K562 (cell line): Measurements from ENCODE around the gene FBXL2. TPM values are rescaled to one million over a fixed set of nuclear protein-coding genes. Genes with fewer than 3 reads are reported as not detected.

Experiments used
- CBFB ChIP-seq: sonication (generic); formaldehyde crosslinking; IDR thresholded peaks from 2 replicates; pipeline ENCODE4 v1.4.0; 2020; ENCODE audit warnings: mild to moderate bottlenecking, missing genetic modification reagents
- CBX3 ChIP-seq, 2 experiments: IDR thresholded peaks; 1 replicate in 1 of 2; 2 replicates in 1 of 2; pipeline ENCODE4 v1.6.1; 2012; ENCODE audit warnings: inconsistent platforms in 2 of 2, low read length in 2 of 2, borderline replicate concordance in 1 of 2, control low read depth in 1 of 2
- CTBP1 ChIP-seq: fragments of 450-650 bp; IDR thresholded peaks from 2 replicates; pipeline ENCODE4 v1.6.1; 2016; ENCODE audit warnings: borderline replicate concordance
- ETS1 ChIP-seq: conservative IDR thresholded peaks from 2 replicates; pipeline ENCODE4 v1.6.1; 2011; ENCODE audit warnings: low read depth, mild to moderate bottlenecking, low read length; ENCODE audit not compliant: control insufficient read depth
- EWSR1 ChIP-seq: fragments of 450-650 bp; IDR thresholded peaks from 2 replicates; pipeline ENCODE4 v1.6.1; 2018; ENCODE audit warnings: borderline replicate concordance, mild to moderate bottlenecking, low read depth, moderate library complexity; ENCODE audit not compliant: partially characterized antibody
- FOXJ3 ChIP-seq: sonication (generic); formaldehyde crosslinking; IDR thresholded peaks from 2 replicates; pipeline ENCODE4 v1.4.0; 2020; ENCODE audit warnings: mild to moderate bottlenecking, missing genetic modification reagents
- HLTF ChIP-seq: fragments of 450-650 bp; IDR thresholded peaks from 2 replicates; pipeline ENCODE4 v1.6.1; 2016
- HOXB6 ChIP-seq: fragments of 250-450 bp; sonication (Bioruptor Pico); IDR thresholded peaks from 2 replicates; pipeline ENCODE4 v1.5.1; 2022; ENCODE audit warnings: mild to moderate bottlenecking, borderline replicate concordance
- NBN ChIP-seq: fragments of 450-650 bp; IDR thresholded peaks from 2 replicates; pipeline ENCODE4 v1.6.1; 2016; ENCODE audit warnings: low read depth, mild to moderate bottlenecking
- NFIC ChIP-seq: fragments of 450-650 bp; IDR thresholded peaks from 2 replicates; pipeline ENCODE4 v1.6.1; 2017; ENCODE audit warnings: mild to moderate bottlenecking, inconsistent platforms
- PATZ1 ChIP-seq: fragments of 250-450 bp; sonication (Bioruptor Pico); IDR thresholded peaks from 2 replicates; pipeline ENCODE4 v1.5.0; 2020; ENCODE audit warnings: mild to moderate bottlenecking, borderline replicate concordance
- PHF8 ChIP-seq: fragments of 200-600 bp; sonication (generic); IDR thresholded peaks from 2 replicates; pipeline ENCODE4 v1.6.1; 2012; ENCODE audit warnings: mixed run types, mild to moderate bottlenecking, inconsistent platforms, low read length, moderate library complexity, borderline replicate concordance
- RBM15 ChIP-seq: fragments of 200-400 bp; formaldehyde crosslinking; IDR thresholded peaks from 2 replicates; pipeline ENCODE4 v1.6.1; 2018; ENCODE audit warnings: mild to moderate bottlenecking, low read length, moderate library complexity; ENCODE audit not compliant: insufficient read depth
- SMAD4 ChIP-seq: fragments of 250-450 bp; sonication (Bioruptor Pico); conservative IDR thresholded peaks from 2 replicates; pipeline ENCODE4 v1.8.0; 2021; ENCODE audit warnings: inconsistent platforms, mild to moderate bottlenecking, moderate library complexity
- TFAM ChIP-seq: fragments of 250-450 bp; sonication (Bioruptor Pico); conservative IDR thresholded peaks from 2 replicates; pipeline ENCODE4 v1.5.0; 2021; ENCODE audit warnings: mild to moderate bottlenecking, moderate library complexity
- TFE3 ChIP-seq: fragments of 450-650 bp; formaldehyde crosslinking; IDR thresholded peaks from 2 replicates; pipeline ENCODE4 v1.4.0; 2020; ENCODE audit warnings: mild to moderate bottlenecking, mixed read lengths
- THAP12 ChIP-seq: fragments of 250-450 bp; sonication (Bioruptor Pico); IDR thresholded peaks from 2 replicates; pipeline ENCODE4 v1.9.0; 2021; ENCODE audit warnings: mild to moderate bottlenecking, inconsistent platforms
- ZBTB1 ChIP-seq: sonication (generic); formaldehyde crosslinking; IDR thresholded peaks from 2 replicates; pipeline ENCODE4 v1.8.1; 2023; ENCODE audit warnings: missing genetic modification reagents, low read depth, mild to moderate bottlenecking, borderline replicate concordance
- ZNF184 ChIP-seq: sonication (generic); formaldehyde crosslinking; IDR thresholded peaks from 2 replicates; pipeline ENCODE4 v1.5.0; 2020; ENCODE audit warnings: missing genetic modification reagents
- ZNF212 ChIP-seq: fragments of 450-650 bp; formaldehyde crosslinking; IDR thresholded peaks from 2 replicates; pipeline ENCODE4 v1.4.0; 2020; ENCODE audit warnings: mild to moderate bottlenecking
- ZNF444 ChIP-seq: fragments of 250-450 bp; sonication (Bioruptor Pico); IDR thresholded peaks from 2 replicates; pipeline ENCODE4 v1.4.0; 2020; ENCODE audit warnings: mild to moderate bottlenecking, moderate library complexity
- ZNF699 ChIP-seq: fragments of 250-450 bp; sonication (Bioruptor Pico); IDR thresholded peaks from 2 replicates; pipeline ENCODE4 v1.8.0; 2021; ENCODE audit warnings: mild to moderate bottlenecking, moderate library complexity; ENCODE audit not compliant: insufficient replicate concordance
- polyA plus RNA-seq, 8 experiments: library from polyadenylated mRNA; depleted of rRNA in 4 of 8; stranded (reverse) in 5 of 8; unstranded in 3 of 8; fragments of >200 nt; fragmentation: Nextera tagmentation in 2 of 8; fragmentation: Illumina TruSeq in 1 of 8; extraction: Ambion mirVana in 2 of 8; extraction: Trizol in 1 of 8; gene quantifications; 2 replicates each; pipeline versions ENCODE4 v1.2.1 to v1.2.3, GENCODE V29; 2011 to 2014; ENCODE audit warnings: inconsistent platforms in 1 of 8, missing spikeins in 1 of 8
- total RNA-seq, 7 experiments: library from RNA; depleted of rRNA in 6 of 7; stranded (reverse); fragments of >200 nt in 6 of 7; fragmentation: Illumina TruSeq in 2 of 7; extraction: Trizol in 2 of 7; gene quantifications; 2 replicates each; pipeline versions ENCODE4 v1.2.1 to v1.2.3, GENCODE V29; 2011 to 2021; ENCODE audit warnings: low replicate concordance in 1 of 7

Gene FBXL2
- total and polyA plus RNA-seq, 9 of the 15 experiments (the other 6 are each of a cell fraction or from before 2014, with no cell fraction given) = 1.3 to 6.9 (median 1.9) TPM

GRCh38 chr3:33385423-33385822, 108.2 kb downstream of the FBXL2 start (continued):
- TF ChIP-seq SMAD4 = peak; percentile 55
- TF ChIP-seq HLTF = no peak
- TF ChIP-seq PHF8 = no peak
- no peak for TF ChIP-seq CBFB
- TF ChIP-seq NFIC = no peak
- no peak for TF ChIP-seq FOXJ3 (CRISPR knock-in tag)
- TF ChIP-seq ZNF212 (CRISPR knock-in tag) = no peak
- TF ChIP-seq PATZ1 (CRISPR knock-in tag) = no peak
- TF ChIP-seq EWSR1 = no peak
- TF ChIP-seq TFAM (CRISPR knock-in tag) = no peak
- TF ChIP-seq THAP12 (CRISPR knock-in tag) = no peak
- TF ChIP-seq TFE3 (CRISPR knock-in tag) = no peak
- no peak for TF ChIP-seq ZNF444 (CRISPR knock-in tag)
- no peak for TF ChIP-seq ZBTB1 (CRISPR knock-in tag)
- no peak for TF ChIP-seq CBX3 (IDR thresholded peaks at IDR 0.05; ENCODE audit: borderline replicate concordance in 1 of 2, low read length in 2 of 2)
- no peak for TF ChIP-seq NBN
- TF ChIP-seq ZNF699 (CRISPR knock-in tag) = no peak
- TF ChIP-seq ZNF184 (CRISPR knock-in tag) = no peak
- peak; percentile 76; the same call in 1 of the 2 replicates for TF ChIP-seq ETS1
- TF ChIP-seq RBM15 = no peak
- peak; percentile 85 for TF ChIP-seq CTBP1
- TF ChIP-seq HOXB6 (CRISPR knock-in tag) = no peak
